ENCODE data around the gene NLN.
"Not testable (repeated sequence)": the region's sequence is repeated elsewhere in the genome, so short reads cannot be mapped to it uniquely, and the experiment has no call there.

The NLN gene

GRCh38 chr5:65734196-65734775 lies 12.3 kb downstream of the NLN start:
- DNase-seq: not testable (repeated sequence)

- DNase-seq: no peak
These were observed 12.9 kb downstream of the NLN start for GRCh38 chr5:65734921-65735320.

GRCh38 chr5:65736011-65736410 lies 14.0 kb downstream of the NLN start:
- DNase-seq: no peak

- DNase-seq: no peak
These were observed 15.8 kb downstream of the NLN start for GRCh38 chr5:65737842-65738241.

GRCh38 chr5:65738305-65738704 lies 16.3 kb downstream of the NLN start:
- no peak for DNase-seq

GRCh38 chr5:65739162-65739561 lies 17.2 kb downstream of the NLN start:
- DNase-seq: no peak

- DNase-seq: peak; percentile 88
These were observed 20.7 kb downstream of the NLN start for GRCh38 chr5:65742565-65743231.

- DNase-seq: no peak
These were observed 27.3 kb downstream of the NLN start for GRCh38 chr5:65749221-65749844.

GRCh38 chr5:65749956-65750355 lies 28.0 kb downstream of the NLN start:
- DNase-seq: no peak

GRCh38 chr5:65750938-65751337 lies 28.9 kb downstream of the NLN start:
- DNase-seq: peak; percentile 30

GRCh38 chr5:65753189-65753588 lies 31.2 kb downstream of the NLN start:
- no peak for DNase-seq

GRCh38 chr5:65758546-65759144 lies 36.6 kb downstream of the NLN start:
- no peak for DNase-seq

GRCh38 chr5:65760504-65761275 lies 38.7 kb downstream of the NLN start:
- peak; percentile 52 for DNase-seq

GRCh38 chr5:65762234-65762633 lies 40.2 kb downstream of the NLN start:
- no peak for DNase-seq

- DNase-seq: no peak
These were observed 43.6 kb downstream of the NLN start for GRCh38 chr5:65765582-65765981.

- no peak for DNase-seq
These were observed 44.2 kb downstream of the NLN start for GRCh38 chr5:65766175-65766574.

GRCh38 chr5:65766781-65767180 lies 44.8 kb downstream of the NLN start:
- no peak for DNase-seq

GRCh38 chr5:65767565-65767964 lies 45.6 kb downstream of the NLN start:
- DNase-seq: no peak

- no peak for DNase-seq
These were observed 46.8 kb downstream of the NLN start for GRCh38 chr5:65768723-65769346.

- DNase-seq: peak; percentile 92
These were observed 47.5 kb downstream of the NLN start for GRCh38 chr5:65769539-65769938.

- no peak for DNase-seq
These were observed 49.3 kb downstream of the NLN start for GRCh38 chr5:65771266-65771665.

GRCh38 chr5:65772963-65773362 lies 51.0 kb downstream of the NLN start:
- DNase-seq: not testable (repeated sequence)

All from fibroblast of skin of abdomen (primary cell).